Endothelial cell of umbilical vein (primary cell): ENCODE measurements around the gene SPTSSA. TPM values are rescaled to one million over a fixed set of nuclear protein-coding genes. Genes with fewer than 3 reads are reported as not detected.

Experiments used
- BruUV-seq: library from RNA; stranded (reverse); fragments of 400-500 nt; replicated peaks from 2 replicates; lab custom pipeline; 2021; lab: Mats Ljungman, UMichigan
- CTCF ChIA-PET: fragments of 300-600, 350-600 bp; sonication (Branson Sonifier 250); formaldehyde crosslinking; loops from one replicate; lab custom pipeline; 2021; ENCODE audit warnings: antibody characterized with exemption, inconsistent platforms; lab: Charles Lee
- POLR2A ChIA-PET: fragments of 300-600, 350-600 bp; sonication (Branson Sonifier 250); formaldehyde crosslinking; loops from one replicate; lab custom pipeline; 2021; ENCODE audit warnings: antibody characterized with exemption, inconsistent platforms; lab: Charles Lee
- DNase-seq: peaks from one replicate; pipeline ENCODE4 v3.0.0-alpha.2; 2011; ENCODE audit warnings: low read depth, low spot score
- FAIRE-seq: peaks from 2 replicates; lab custom pipeline; 2011; peaks lifted over from hg19 to GRCh38; lab: Jason Lieb, UNC
- H2AFZ ChIP-seq: 2 replicates; pipeline ENCODE4 v1.6.0; 2012; ENCODE audit warnings: low read depth, low read length, control low read depth, inconsistent platforms
- H3K27ac ChIP-seq: 2 replicates; pipeline ENCODE4 v1.5.1; 2011; ENCODE audit warnings: low read depth, mild to moderate bottlenecking, control low read depth, low read length, moderate library complexity; ENCODE audit not compliant: insufficient read depth
- H3K27me3 ChIP-seq, 2 experiments: 2 replicates each; pipeline versions ENCODE4 v1.6.0 to v1.6.1; 2011; ENCODE audit warnings: low read length in 2 of 2, mixed read lengths in 1 of 2; ENCODE audit not compliant: control insufficient read depth in 2 of 2, insufficient read depth in 2 of 2
- H3K36me3 ChIP-seq, 2 experiments: 2 replicates in 1 of 2; 3 replicates in 1 of 2; pipeline ENCODE4 v1.5.1; 2011; ENCODE audit warnings: low read length in 2 of 2, mild to moderate bottlenecking in 1 of 2, moderate library complexity in 1 of 2; ENCODE audit not compliant: control insufficient read depth in 2 of 2, insufficient read depth in 2 of 2; ENCODE audit errors: extremely low read depth in 1 of 2
- H3K4me1 ChIP-seq: 3 replicates; pipeline ENCODE4 v1.5.1; 2011; ENCODE audit warnings: mild to moderate bottlenecking, low read length; ENCODE audit not compliant: control insufficient read depth, insufficient read depth; ENCODE audit errors: extremely low read depth
- H3K4me2 ChIP-seq: 2 replicates; pipeline ENCODE4 v1.6.1; 2011; ENCODE audit warnings: low read length, control low read depth, mixed read lengths; ENCODE audit not compliant: insufficient read depth
- H3K4me3 ChIP-seq, 3 experiments: fragments of 200-600 bp in 1 of 3; sonication (generic), shearing (Covaris generic) in 1 of 3; replicated peaks in 1 of 3; 2 replicates each; pipeline ENCODE4 v1.5.1; 2011 to 2016; ENCODE audit warnings: control low read depth in 3 of 3, low read length in 3 of 3, mild to moderate bottlenecking in 2 of 3, inconsistent platforms in 1 of 3, low read depth in 1 of 3, moderate library complexity in 1 of 3; ENCODE audit not compliant: insufficient read depth in 1 of 3
- H3K79me2 ChIP-seq: 2 replicates; pipeline ENCODE4 v1.6.0; 2012; ENCODE audit warnings: low read length, inconsistent platforms; ENCODE audit not compliant: control insufficient read depth, insufficient read depth
- H3K9ac ChIP-seq: replicated peaks from 2 replicates; pipeline ENCODE3; 2011; ENCODE audit warnings: low read length, control low read depth; ENCODE audit not compliant: insufficient read depth; ENCODE audit errors: extremely low read depth
- H3K9me1 ChIP-seq: replicated peaks from 3 replicates; pipeline ENCODE4 v1.6.0; 2011; ENCODE audit warnings: mild to moderate bottlenecking, low read length; ENCODE audit not compliant: control insufficient read depth, insufficient read depth; ENCODE audit errors: extremely low read depth
- H3K9me3 ChIP-seq: replicated peaks from 2 replicates; pipeline ENCODE4 v1.5.1; 2012; ENCODE audit warnings: low read length, inconsistent platforms; ENCODE audit not compliant: control insufficient read depth, insufficient read depth
- H4K20me1 ChIP-seq: replicated peaks from 2 replicates; pipeline ENCODE3; 2011; ENCODE audit warnings: mild to moderate bottlenecking, low read length; ENCODE audit not compliant: control insufficient read depth, insufficient read depth; ENCODE audit errors: extremely low read depth
- EZH2 ChIP-seq: IDR thresholded peaks from 2 replicates; pipeline ENCODE4 v1.6.1; 2012; ENCODE audit warnings: borderline replicate concordance, low read depth, mild to moderate bottlenecking, moderate library complexity, low read length, inconsistent platforms; ENCODE audit not compliant: severe bottlenecking
- FOS ChIP-seq: IDR thresholded peaks from 2 replicates; pipeline ENCODE4 v1.6.1; 2011; ENCODE audit warnings: mild to moderate bottlenecking, low read length, moderate library complexity, borderline replicate concordance; ENCODE audit not compliant: insufficient read depth
- GATA2 ChIP-seq: IDR thresholded peaks from 2 replicates; pipeline ENCODE4 v1.7.0; 2011; ENCODE audit warnings: low read depth, mild to moderate bottlenecking, moderate library complexity, mixed read lengths, low read length; ENCODE audit not compliant: insufficient read length, insufficient read depth
- JUN ChIP-seq: IDR thresholded peaks from 2 replicates; pipeline ENCODE4 v1.6.1; 2011; ENCODE audit warnings: borderline replicate concordance, low read depth; ENCODE audit not compliant: insufficient read length, insufficient read depth
- MYC ChIP-seq: IDR thresholded peaks from one replicate; pipeline ENCODE4 v1.6.1; 2011; ENCODE audit warnings: mild to moderate bottlenecking, low read depth, low read length
- POLR2A ChIP-seq: IDR thresholded peaks from 2 replicates; pipeline ENCODE4 v1.6.1; 2012; ENCODE audit warnings: low read depth, mild to moderate bottlenecking, control low read depth, low read length
- POLR2AphosphoS5 ChIP-seq: IDR thresholded peaks from 2 replicates; pipeline ENCODE4 v1.6.1; 2012; ENCODE audit warnings: low read depth, mild to moderate bottlenecking, control low read depth, low read length, moderate library complexity; ENCODE audit not compliant: insufficient read depth
- dilution Hi-C: fragments of 300-500 bp; cut with MboI; formaldehyde crosslinking; loops from one replicate; pipeline ENCODE4 v1.15.0; 2019; ENCODE audit warnings: low sequenced_read_pairs; ENCODE audit not compliant: extremely low pct_ligation_motif_present
- intact Hi-C: fragments of 100-400 bp; cut with micrococcal nuclease; formaldehyde crosslinking; loops from one replicate; pipeline ENCODE4 v1.10.0; 2022
- polyA plus RNA-seq, 4 experiments: library from polyadenylated mRNA; depleted of rRNA in 3 of 4; stranded (reverse) in 3 of 4; unstranded in 1 of 4; fragments of >200 nt; gene quantifications; 2 replicates each; pipeline versions ENCODE4 v1.2.1 to v1.2.3, GENCODE V29; 2011 to 2012; ENCODE audit warnings: missing spikeins in 1 of 4
- total RNA-seq: library from RNA; stranded (reverse); gene quantifications from 2 replicates; pipeline ENCODE4 v1.2.3, GENCODE V29; 2021
- TF ChIP-seq, protein P1 (sequence below), 2 donors: IDR thresholded peaks; 1 replicate in 1 of 2; 2 replicates in 1 of 2; pipeline ENCODE4 v1.5.1; 2011; ENCODE audit warnings: low read length in 2 of 2, mild to moderate bottlenecking in 2 of 2, moderate library complexity in 2 of 2, control low read depth in 1 of 2, inconsistent platforms in 1 of 2, low read depth in 1 of 2; ENCODE audit not compliant: insufficient read depth in 1 of 2; ENCODE audit errors: extremely low read depth in 1 of 2
- TF ChIP-seq, protein P2 (sequence below): IDR thresholded peaks from 2 replicates; pipeline ENCODE4 v1.6.1; 2011; ENCODE audit not compliant: insufficient read depth, insufficient read length

Gene SPTSSA
- total and polyA plus RNA-seq, 2 donors (not counting 3 experiments of a cell fraction or from before 2014, with no cell fraction given): 21.3 to 24.3 TPM

DNA sequence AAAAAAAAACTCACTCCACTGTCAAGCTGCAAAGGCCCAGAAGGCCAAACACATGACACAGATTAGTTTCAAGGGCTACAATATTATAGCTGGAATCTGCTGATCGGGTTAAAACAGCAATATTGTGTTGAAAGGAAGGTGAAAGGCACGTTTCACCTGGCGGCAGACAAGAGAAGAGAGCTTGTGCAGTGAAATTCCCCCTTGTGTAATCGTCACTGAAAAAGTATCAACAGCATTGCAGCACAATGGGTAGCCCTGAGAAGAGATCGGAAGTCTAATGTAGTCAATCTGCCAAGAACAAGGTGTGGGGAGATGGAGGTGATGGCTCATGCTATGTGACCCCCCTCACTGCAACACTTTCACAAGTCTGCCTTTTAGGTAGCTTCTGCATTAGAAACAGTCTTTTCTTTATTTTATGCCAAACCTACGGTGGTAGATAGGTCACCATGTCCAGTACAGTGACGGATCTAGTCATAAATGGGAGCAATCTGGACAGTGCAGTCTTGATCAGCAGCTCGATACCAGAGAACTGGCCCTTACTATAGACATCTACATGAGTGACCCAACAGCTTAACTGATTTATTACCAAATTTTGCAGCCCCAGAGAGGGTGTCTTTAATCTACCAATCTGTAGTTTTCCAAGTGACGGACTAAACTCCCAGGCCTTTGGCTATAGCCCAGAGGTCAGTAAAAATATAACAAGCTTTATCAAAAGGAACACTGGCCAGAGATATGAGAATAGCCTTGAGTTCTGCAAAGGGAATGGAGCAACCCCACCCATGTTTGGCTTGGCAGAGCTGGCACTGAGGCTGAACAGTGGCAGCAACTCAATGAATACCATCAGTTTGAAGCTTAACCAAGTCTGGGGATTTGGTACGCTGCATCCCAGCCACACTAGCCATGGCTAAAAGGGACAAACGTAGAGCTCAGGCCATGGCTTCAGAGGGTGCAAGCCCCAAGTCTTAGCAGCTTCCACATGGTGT, 35.4 kb downstream of the SPTSSA start:
- CTCF ChIA-PET: interaction anchor here (0.8 kb wide), 1 partner anchor 26 kb away, joined by 3 read pairs; no protein-coding TSS in a partner anchor
- H3K36me3 ChIP-seq: no peaks in the 10 kb centered on the region
- no peak overlapping the region for H3K9ac ChIP-seq
- H3K9me1 ChIP-seq: no peaks in the 10 kb centered on the region
- no peak for FAIRE-seq
- no TSS peak for BruUV-seq
- peaks cover 0 to 2% of the 10 kb centered on the region in 2 experiments for H3K27me3 ChIP-seq
- dilution Hi-C loops (no loop called here), intact Hi-C loops (no loop called here)
- H3K9me3 ChIP-seq: no peaks in the 10 kb centered on the region
- no peak overlapping the region for H3K27ac ChIP-seq
- no peaks in the 10 kb centered on the region for H3K79me2 ChIP-seq
- POLR2A ChIA-PET: no interaction called here
- DNase-seq: no peak
- H2AFZ ChIP-seq: no peak overlapping the region
- H3K4me1 ChIP-seq: no peaks in the 10 kb centered on the region
- H4K20me1 ChIP-seq: no peaks in the 10 kb centered on the region
- H3K4me2 ChIP-seq: no peak overlapping the region
- H3K4me3 ChIP-seq: no peak overlapping the region
- TF ChIP-seq FOS (no peak), JUN (no peak), GATA2 (no peak), POLR2A (no peak), MYC (no peak), POLR2AphosphoS5 (no peak), EZH2 (no peak)
- TF ChIP-seq, protein P1, sequence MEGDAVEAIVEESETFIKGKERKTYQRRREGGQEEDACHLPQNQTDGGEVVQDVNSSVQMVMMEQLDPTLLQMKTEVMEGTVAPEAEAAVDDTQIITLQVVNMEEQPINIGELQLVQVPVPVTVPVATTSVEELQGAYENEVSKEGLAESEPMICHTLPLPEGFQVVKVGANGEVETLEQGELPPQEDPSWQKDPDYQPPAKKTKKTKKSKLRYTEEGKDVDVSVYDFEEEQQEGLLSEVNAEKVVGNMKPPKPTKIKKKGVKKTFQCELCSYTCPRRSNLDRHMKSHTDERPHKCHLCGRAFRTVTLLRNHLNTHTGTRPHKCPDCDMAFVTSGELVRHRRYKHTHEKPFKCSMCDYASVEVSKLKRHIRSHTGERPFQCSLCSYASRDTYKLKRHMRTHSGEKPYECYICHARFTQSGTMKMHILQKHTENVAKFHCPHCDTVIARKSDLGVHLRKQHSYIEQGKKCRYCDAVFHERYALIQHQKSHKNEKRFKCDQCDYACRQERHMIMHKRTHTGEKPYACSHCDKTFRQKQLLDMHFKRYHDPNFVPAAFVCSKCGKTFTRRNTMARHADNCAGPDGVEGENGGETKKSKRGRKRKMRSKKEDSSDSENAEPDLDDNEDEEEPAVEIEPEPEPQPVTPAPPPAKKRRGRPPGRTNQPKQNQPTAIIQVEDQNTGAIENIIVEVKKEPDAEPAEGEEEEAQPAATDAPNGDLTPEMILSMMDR (IDR thresholded peaks at IDR 0.05; ENCODE audit: extremely low read depth in 1 of 2, insufficient read depth in 1 of 2, low read depth in 1 of 2, low read length in 2 of 2): no peak
- TF ChIP-seq, protein P2, sequence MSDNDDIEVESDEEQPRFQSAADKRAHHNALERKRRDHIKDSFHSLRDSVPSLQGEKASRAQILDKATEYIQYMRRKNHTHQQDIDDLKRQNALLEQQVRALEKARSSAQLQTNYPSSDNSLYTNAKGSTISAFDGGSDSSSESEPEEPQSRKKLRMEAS: no peak
